Nephron progenitor cell (in vitro differentiated cells): Measurements from ENCODE around the gene TRAPPC1.

ENCODE experiments used
- DNase-seq: peaks from one replicate; pipeline ENCODE4 v3.0.0; 2021
- H3K27ac Mint-ChIP-seq: 2 replicates; pipeline ENCODE4 v1.8.0; 2021; ENCODE audit warnings: mild to moderate bottlenecking, moderate library complexity, mixed read lengths
- H3K27me3 Mint-ChIP-seq: 2 replicates; pipeline ENCODE4 v1.8.0; 2021; ENCODE audit warnings: mild to moderate bottlenecking, low read depth, mixed read lengths; ENCODE audit not compliant: poor library complexity
- H3K36me3 Mint-ChIP-seq: 2 replicates; pipeline ENCODE4 v1.8.0; 2021; ENCODE audit warnings: low read depth, mixed read lengths
- H3K4me1 Mint-ChIP-seq: 2 replicates; pipeline ENCODE4 v1.8.0; 2021; ENCODE audit warnings: mixed read lengths
- H3K4me3 Mint-ChIP-seq: 2 replicates; pipeline ENCODE4 v1.8.0; 2021; ENCODE audit warnings: mild to moderate bottlenecking, moderate library complexity, mixed read lengths
- H3K9me3 Mint-ChIP-seq: 2 replicates; pipeline ENCODE4 v1.8.0; 2021; ENCODE audit warnings: mild to moderate bottlenecking, moderate library complexity, mixed read lengths
- CTCF ChIP-seq: fragments of 200-600 bp; sonication (generic); IDR thresholded peaks from 2 replicates; pipeline ENCODE4 v1.5.0; 2021; ENCODE audit warnings: antibody characterized with exemption

Gene TRAPPC1

DNA sequence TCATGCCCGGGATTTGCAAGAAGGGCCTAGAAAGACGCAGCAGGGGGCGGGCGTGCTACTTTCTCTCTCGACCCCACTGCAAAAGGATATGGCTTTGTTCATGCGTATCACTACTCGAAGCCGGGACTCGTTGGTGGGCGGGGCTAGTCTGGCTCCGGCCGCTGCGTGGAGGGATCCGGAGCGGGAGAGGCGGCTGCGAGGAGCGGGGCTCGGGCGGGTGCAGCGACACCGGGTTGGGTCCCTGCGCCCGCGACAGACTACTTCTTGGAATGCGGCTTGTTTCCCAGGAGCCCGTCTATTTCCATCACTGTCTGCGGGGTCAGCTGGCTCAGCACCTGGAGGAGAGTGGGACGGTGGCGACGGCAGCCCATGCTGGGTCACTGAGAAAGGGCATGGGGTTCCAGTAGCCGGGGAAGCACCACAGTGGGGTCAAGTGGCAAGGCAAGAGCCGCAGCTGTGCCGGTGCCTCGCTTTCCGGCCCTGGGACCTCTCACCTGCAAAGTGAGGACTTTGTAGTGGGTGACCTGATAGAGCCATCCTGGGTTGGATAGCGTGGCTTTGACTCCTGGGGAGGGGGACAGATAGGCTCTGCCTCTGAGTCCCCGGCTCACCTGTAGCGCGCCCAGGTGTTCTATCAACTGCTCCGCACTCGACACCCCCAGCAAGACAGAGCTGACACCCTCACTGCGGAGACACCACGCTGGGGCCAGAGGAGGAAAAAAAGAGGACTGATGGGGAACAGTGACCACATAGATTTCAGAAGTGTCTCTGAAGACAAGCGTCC lies 8.7 kb downstream of the TRAPPC1 start:
- peak; percentile 88 for DNase-seq
- H3K36me3 Mint-ChIP-seq: peaks cover 4% of the 10 kb centered on the region
- peak overlapping the region; percentile 65 for H3K4me3 Mint-ChIP-seq
- no peak for TF ChIP-seq CTCF
- H3K27me3 Mint-ChIP-seq: peaks cover 51% of the 10 kb centered on the region
- no peak overlapping the region for H3K27ac Mint-ChIP-seq
- H3K4me1 Mint-ChIP-seq: peaks cover 22% of the 10 kb centered on the region
- H3K9me3 Mint-ChIP-seq: peaks cover 3% of the 10 kb centered on the region

GRCh38 chr17:7922269-7922844 lies 9.4 kb downstream of the TRAPPC1 start:
- Mint-ChIP-seq H3K9me3 (peaks cover 3% of the 10 kb centered on the region), H3K36me3 (peaks cover 4% of the 10 kb centered on the region), H3K27me3 (peaks cover 50% of the 10 kb centered on the region), H3K27ac (no peak overlapping the region), H3K4me3 (peak overlapping the region; percentile 65), H3K4me1 (peaks cover 19% of the 10 kb centered on the region)
- DNase-seq: no peak
- TF ChIP-seq CTCF: no peak

- H3K9me3 Mint-ChIP-seq: peaks cover 7% of the 10 kb centered on the region
- no peak for DNase-seq
- H3K27ac Mint-ChIP-seq: no peak overlapping the region
- no peak for TF ChIP-seq CTCF
- H3K27me3 Mint-ChIP-seq: peaks cover 36% of the 10 kb centered on the region
- peaks cover 34% of the 10 kb centered on the region for H3K4me1 Mint-ChIP-seq
- peaks cover 9% of the 10 kb centered on the region for H3K36me3 Mint-ChIP-seq
- peak overlapping the region; percentile 75 for H3K4me3 Mint-ChIP-seq
Observed at GRCh38 chr17:7916808-7917207, 14.9 kb downstream of the TRAPPC1 start.

DNA sequence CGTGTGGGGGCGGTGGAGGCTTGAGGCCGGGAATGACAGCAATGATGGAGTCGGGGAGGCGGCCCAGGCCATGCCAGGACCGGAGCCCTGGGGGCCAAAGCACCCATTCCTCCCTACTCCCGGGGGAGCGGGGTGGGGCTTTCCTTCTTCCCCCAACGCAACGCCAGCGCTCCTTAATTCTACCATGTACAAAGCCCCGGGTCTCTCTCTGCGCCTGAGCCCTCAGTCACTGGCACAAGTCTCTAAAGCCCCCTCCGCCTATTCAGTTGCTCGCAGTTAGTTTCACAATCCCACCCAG lies 15.4 kb downstream of the TRAPPC1 start:
- Mint-ChIP-seq H3K27me3 (peaks cover 36% of the 10 kb centered on the region), H3K27ac (no peak overlapping the region), H3K4me1 (peaks cover 32% of the 10 kb centered on the region), H3K36me3 (peaks cover 9% of the 10 kb centered on the region), H3K4me3 (peak overlapping the region; percentile 75), H3K9me3 (peaks cover 7% of the 10 kb centered on the region)
- no peak for TF ChIP-seq CTCF
- DNase-seq: no peak

DNA sequence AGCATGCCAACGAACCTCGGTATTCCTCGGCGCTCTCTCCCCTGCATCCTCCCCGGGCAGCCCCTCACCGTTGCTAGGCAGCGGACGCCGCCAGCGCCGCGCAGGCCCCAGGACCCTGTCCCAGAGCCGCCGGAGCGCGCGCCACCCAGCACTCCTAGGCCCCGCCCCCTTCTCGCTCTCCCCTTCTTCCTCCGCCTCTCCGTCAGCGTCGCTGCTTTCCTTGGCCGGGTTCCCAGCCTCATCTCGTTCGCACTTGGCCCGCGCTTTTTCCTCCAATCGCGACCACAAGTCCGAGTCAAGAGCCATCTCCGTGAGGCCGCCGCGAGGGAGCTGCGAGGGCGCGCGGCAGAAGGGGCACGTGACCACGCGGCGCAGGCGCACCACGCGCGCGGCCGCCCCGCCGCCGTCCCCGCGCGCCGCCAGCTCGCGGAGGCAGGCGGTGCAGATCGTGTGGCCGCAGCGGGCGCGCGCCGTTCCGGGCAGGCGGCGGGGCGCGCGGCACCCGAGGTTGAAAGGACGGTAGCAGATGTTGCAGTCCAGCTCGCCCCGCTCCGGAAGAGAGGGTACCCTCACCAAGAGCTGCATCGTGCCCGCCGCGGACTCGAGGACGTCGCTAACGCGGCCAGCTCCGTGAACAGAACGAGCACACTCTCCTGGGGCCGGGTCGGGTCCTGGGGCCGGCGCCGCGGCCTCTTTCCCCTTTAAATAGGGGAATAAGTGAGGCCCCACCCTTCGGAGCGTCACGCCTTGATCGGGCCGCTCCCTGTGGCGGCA lies 15.9 kb downstream of the TRAPPC1 start, which contains the start of gene RNF227:
Gene RNF227, minus strand, starts transcription at position 679 of the 774 bp plus-strand sequence. Its CDS starts 94 bp downstream, at position 585.
- H3K36me3 Mint-ChIP-seq: peaks cover 12% of the 10 kb centered on the region
- peaks cover 7% of the 10 kb centered on the region for H3K9me3 Mint-ChIP-seq
- H3K27ac Mint-ChIP-seq: peak within 1 kb of the TSS; percentile 69
- H3K4me1 Mint-ChIP-seq: peaks cover 32% of the 10 kb centered on the region
- DNase-seq: peak; percentile 92
- peak within 1 kb of the TSS; percentile 85 for H3K4me3 Mint-ChIP-seq
- TF ChIP-seq CTCF: no peak
- H3K27me3 Mint-ChIP-seq: peaks cover 34% of the 10 kb centered on the region
